Nephron progenitor cell (in vitro differentiated cells): ENCODE results near the gene KSR1.
"Not testable (repeated sequence)": the region's sequence is repeated elsewhere in the genome, so short reads cannot be mapped to it uniquely, and the experiment has no call there.

Experiments used
- DNase-seq: peaks from one replicate; pipeline ENCODE4 v3.0.0; 2021
- H3K27ac Mint-ChIP-seq: 2 replicates; pipeline ENCODE4 v1.8.0; 2021; ENCODE audit warnings: mild to moderate bottlenecking, moderate library complexity, mixed read lengths
- H3K27me3 Mint-ChIP-seq: 2 replicates; pipeline ENCODE4 v1.8.0; 2021; ENCODE audit warnings: mild to moderate bottlenecking, low read depth, mixed read lengths; ENCODE audit not compliant: poor library complexity
- H3K36me3 Mint-ChIP-seq: 2 replicates; pipeline ENCODE4 v1.8.0; 2021; ENCODE audit warnings: low read depth, mixed read lengths
- H3K4me1 Mint-ChIP-seq: 2 replicates; pipeline ENCODE4 v1.8.0; 2021; ENCODE audit warnings: mixed read lengths
- H3K4me3 Mint-ChIP-seq: 2 replicates; pipeline ENCODE4 v1.8.0; 2021; ENCODE audit warnings: mild to moderate bottlenecking, moderate library complexity, mixed read lengths
- H3K9me3 Mint-ChIP-seq: 2 replicates; pipeline ENCODE4 v1.8.0; 2021; ENCODE audit warnings: mild to moderate bottlenecking, moderate library complexity, mixed read lengths
- CTCF ChIP-seq: fragments of 200-600 bp; sonication (generic); IDR thresholded peaks from 2 replicates; pipeline ENCODE4 v1.5.0; 2021; ENCODE audit warnings: antibody characterized with exemption

KSR1 gene

GRCh38 chr17:27671591-27671910, 215.3 kb downstream of the KSR1 start:
- Mint-ChIP-seq H3K27me3 (peaks cover 12% of the 10 kb centered on the region), H3K9me3 (no peaks in the 10 kb centered on the region), H3K4me1 (no peaks in the 10 kb centered on the region), H3K4me3 (no peak overlapping the region), H3K36me3 (no peaks in the 10 kb centered on the region), H3K27ac (no peak overlapping the region)
- TF ChIP-seq CTCF, result no peak
- no peak for DNase-seq

- H3K9me3 Mint-ChIP-seq, DNase-seq, H3K4me1 Mint-ChIP-seq, H3K27ac Mint-ChIP-seq, H3K4me3 Mint-ChIP-seq, H3K36me3 Mint-ChIP-seq: not testable (repeated sequence)
- peaks cover 12% of the 10 kb centered on the region for H3K27me3 Mint-ChIP-seq
Observed at GRCh38 chr17:27671977-27672480, 215.8 kb downstream of the KSR1 start.

- H3K27ac Mint-ChIP-seq, result no peak overlapping the region
- H3K9me3 Mint-ChIP-seq, result no peaks in the 10 kb centered on the region
- no peak for TF ChIP-seq CTCF
- no peak for DNase-seq
- no peak overlapping the region for H3K4me3 Mint-ChIP-seq
- no peaks in the 10 kb centered on the region for H3K36me3 Mint-ChIP-seq
- no peaks in the 10 kb centered on the region for H3K4me1 Mint-ChIP-seq
- H3K27me3 Mint-ChIP-seq, result peaks cover 15% of the 10 kb centered on the region
Observed at GRCh38 chr17:27674335-27674734, 218.1 kb downstream of the KSR1 start.
